ENCODE data around the gene R3HDML.

R3HDML gene

DNA sequence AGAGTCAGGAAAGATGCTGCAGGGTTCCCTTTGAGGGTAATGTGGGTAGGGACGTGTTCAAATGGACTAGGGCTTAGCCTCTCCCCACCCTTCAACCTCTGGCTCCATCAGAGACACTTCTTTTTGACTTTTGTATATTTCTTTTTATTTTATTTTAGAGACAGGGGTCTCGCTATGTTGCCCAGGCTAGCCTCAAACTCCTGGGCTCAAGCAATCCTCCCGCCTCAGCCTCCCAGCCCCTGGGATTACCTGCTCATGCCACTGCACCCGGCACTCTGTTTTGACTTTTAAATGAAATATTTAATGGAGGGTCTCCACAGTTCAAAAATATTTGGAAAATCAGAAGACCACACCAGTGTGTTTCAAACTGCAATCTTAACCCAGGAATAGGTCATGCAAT, 27.2 kb downstream of the R3HDML start:
- no peak for DNase-seq (ENCODE audit: low read depth)

DNA sequence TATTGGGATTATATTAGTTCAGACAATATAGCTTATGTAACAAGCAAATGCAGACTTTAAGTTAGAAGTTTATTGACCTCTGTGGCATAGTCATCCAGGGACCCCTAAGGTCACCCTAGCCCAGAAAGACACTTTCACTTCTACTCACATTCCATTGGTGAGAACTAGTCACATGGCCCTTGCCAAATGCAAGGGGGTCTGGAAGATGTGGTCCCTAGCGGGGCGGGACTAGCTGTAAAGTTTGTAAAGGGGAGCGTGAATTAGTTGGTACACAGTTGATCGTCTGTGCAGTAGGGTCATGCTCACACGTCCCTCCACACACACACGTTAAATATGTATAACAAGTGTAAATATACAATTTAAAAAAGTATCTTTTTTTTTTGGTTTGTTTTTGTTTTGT, 27.9 kb downstream of the R3HDML start:
- DNase-seq (ENCODE audit: low read depth) = no peak

DNA sequence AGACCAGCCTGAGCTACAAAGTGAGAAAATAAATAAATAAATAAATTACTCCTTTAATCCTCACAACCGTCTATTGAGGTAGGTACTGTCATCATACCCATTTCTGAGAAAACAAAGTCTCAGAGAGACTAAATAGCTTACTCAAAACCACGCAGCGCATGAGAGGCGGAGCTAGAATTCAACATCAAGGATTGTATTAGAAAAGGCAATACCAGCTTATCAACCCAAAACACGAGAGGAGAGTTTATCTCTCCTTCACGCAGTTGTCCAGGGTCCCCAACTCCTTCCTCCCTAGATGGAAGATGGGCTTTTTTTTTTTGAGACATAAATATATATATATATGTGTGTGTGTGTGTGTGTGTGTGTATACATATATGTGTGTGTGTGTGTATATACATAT, 30.9 kb downstream of the R3HDML start:
- DNase-seq (ENCODE audit: low read depth) = no peak

DNA sequence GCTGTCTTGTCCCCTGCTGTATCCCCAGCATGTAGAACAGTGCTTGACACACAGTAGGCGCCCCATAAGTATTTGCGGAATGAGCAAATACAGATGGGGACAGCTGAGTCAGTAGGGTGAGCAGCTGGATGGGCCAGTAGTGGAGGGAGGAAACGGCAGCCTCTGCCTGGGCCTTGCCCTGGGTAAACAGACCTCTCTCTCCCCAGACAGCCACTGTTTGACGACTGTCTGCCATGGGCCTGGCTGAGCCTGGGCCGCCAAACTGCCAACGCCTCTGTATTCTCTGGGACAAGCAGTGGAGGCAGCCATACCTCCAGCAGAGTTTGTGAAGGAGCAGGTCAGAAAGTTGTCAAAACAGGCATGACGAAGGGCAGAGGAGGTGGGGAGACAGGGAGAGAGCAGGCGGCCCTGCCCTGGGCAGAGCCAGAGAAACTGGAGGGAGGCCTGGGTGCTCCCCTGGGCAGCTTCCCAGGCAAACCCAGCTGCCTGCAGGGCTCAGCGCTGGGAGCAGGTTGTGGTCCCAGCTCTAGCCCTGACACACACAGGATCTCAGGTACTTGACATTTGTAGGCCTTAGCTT, 33.9 kb downstream of the R3HDML start:
- DNase-seq (ENCODE audit: low read depth) = no peak

DNA sequence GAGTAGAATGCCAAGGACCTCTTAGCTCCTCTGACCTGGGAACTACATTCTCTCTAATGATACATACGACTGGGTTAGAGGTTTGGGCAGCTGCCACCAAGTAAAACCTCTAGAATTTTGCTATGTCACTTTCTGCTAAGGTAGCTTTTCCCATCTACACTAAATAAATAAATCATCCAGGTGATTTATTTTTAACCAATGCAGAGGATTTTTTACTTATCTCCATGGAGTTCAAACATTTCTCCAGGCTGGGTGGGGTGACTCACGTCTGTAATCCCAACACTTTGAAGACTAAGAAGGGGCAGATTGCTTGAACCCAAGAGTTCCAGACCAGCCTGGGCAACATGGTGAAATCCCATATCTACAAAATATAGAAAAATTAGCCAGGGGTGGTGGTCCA, 45.8 kb downstream of the R3HDML start:
- no peak for DNase-seq (ENCODE audit: low read depth)

DNA sequence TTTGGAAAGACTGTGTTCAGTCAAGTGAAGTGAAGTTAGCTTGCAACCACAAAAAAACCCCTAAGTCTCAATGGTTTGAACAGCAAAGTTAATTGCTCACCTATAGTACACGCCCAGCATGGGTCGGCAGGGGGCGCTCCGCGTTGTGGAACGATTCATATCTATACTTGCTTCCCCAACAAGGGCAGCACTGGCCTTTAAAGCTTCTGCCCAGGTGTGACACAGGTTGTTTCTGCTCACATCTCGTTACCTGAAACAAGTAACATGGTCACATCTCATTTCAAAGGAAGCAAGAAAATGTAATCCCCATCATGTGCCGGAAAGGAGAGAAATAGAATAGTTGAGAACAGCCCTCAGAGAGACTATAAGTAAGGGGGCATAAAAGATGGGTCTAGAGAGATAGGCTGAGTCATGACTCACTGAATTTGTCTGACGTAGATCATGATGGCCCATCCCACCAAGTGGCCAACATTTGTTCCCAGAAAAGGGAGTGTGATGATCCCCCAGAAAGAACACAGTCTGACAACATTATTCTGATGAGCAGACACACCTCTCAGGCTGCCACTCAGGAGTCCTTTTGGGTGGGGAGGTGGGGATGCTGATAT, 47.7 kb downstream of the R3HDML start:
- peak; percentile 80 for DNase-seq (ENCODE audit: low read depth)

DNA sequence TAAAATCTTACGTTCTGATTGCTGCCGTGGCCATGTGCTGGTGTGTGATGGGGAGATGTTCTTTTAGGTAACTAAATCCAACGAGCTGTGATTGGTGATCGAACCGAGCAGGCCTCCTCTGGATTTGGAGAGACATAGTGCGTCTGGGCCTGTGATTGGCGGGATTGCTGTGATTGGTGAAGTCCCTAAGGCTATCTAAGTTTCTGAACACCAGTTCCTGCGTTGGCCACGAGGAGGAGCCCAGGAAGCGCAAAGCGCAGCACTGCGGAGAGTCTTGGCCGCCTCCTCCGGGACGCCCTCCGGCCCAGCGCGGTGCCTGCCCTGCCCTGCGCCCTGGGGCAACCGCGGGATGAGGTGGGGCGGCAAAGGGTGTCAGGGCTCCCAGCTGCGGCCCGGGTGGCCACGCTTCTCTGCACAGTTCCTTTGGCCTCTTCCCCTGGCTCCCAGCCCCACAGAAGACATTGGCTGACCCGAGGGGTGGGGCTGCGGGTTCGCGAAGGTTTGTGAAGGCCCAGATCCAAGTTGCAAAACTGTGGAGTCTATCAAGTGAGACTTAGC, 51.7 kb downstream of the R3HDML start:
- DNase-seq (ENCODE audit: low read depth) = peak; percentile 22

DNA sequence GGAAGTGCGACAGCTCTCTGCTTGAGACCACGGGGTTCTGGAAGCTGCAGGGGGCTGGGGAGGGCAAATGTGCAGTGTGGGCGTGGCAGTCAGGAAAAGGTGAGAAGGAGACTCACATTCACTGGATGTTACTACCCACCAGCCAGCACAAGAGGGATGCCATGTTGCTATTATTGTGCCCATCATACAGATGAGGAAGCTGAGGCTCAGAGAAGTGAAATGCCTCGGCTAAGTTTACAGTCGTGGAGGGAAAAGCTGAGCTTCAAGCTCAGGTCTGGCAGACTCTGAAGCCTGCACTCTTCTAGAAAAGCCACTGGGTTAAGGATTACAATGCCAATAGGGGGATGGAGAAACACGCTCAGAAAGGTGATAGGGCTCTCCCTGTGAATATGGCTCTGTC, 53.0 kb downstream of the R3HDML start:
- DNase-seq (ENCODE audit: low read depth) = no peak

DNA sequence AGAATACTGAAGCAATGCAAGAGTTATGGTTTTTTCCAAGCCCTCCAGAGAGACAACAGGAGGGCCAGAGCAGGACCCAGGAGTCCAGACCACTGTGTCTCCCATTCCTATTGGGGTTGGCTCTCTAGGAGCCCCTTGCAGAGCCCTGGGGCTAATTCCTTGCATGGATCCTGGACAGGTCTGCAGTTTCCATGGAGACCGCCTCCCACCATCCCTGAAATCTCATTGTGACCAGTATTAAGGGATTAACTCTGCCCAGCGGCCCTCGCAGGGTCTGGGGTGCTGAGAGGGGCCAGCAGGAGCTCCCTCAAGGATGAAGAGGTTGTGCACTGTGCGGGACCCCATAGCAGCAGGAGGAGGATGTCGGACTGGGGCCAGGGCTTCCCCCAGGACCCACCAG, 53.4 kb downstream of the R3HDML start:
- no peak for DNase-seq (ENCODE audit: low read depth)

DNA sequence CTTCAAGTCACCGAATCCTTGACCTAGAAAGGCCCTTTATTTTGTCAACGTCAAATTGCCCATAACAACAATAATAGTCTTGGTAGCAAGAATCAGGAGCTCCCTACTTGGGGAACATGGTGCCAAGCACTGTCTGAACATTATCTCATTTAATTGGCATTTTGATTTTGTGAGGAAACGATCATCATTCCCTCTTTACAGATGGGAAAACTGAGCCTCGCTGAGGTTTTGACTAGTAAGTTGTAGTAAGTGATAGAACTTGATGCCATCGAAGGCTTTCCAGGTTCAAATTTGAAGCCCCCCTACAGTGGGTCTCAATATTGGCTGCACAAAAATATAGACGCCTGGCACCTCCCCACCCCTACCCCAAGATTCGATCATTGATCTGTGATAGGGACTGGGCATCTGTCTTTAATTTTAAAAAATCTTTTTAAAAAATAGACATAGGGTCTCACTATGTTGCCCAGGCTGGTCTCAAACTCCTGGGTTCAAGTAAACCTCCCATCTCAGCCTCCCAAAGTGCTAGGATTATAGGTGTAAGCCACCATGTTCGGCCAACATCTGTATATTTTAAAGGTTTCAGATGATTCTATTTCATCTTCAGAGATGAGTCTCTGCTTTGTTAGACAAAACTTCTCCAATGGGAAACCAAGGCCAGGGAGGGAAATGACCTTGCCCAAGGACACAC, 55.4 kb downstream of the R3HDML start:
- DNase-seq (ENCODE audit: low read depth) = no peak

DNA sequence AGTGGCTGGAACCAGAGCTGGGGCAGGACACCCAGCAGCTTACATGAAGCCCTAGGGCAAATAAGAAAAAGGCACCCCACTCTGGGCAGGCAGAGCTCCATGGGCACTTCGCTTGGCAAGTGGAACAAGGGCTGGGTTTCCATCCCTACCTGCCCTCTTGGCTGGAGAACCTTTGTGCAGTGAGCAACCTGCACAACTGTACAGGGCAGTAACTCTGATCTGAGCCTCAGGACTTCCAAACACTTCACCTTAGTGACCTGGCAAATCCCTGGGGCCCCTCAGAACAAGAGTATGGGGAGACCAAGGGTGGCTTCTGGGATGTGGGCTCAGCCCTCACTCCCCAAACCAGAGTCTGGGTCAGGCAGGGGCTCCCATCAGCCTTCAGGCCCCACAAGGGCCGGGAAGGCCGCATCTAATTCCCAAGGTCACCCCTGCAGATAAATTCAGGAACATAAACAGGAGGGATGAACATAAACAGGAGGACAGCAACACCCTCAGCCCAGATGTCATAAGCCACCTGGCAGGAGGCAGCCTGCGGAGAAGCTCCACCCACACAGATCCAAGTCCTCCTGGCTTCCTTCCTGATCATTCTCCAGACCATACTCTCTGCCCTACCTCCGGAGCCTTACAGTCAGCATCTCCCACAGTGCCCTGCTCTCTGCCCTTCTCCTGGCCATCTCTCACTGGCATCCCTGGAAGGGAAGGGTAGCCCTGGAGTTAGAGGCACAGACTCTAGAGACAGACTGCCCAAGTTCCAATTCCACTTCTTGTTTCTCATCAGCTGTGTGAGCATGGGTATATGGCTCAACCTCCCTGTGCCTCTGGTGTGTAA, 56.1 kb downstream of the R3HDML start:
- no peak for DNase-seq (ENCODE audit: low read depth)

DNA sequence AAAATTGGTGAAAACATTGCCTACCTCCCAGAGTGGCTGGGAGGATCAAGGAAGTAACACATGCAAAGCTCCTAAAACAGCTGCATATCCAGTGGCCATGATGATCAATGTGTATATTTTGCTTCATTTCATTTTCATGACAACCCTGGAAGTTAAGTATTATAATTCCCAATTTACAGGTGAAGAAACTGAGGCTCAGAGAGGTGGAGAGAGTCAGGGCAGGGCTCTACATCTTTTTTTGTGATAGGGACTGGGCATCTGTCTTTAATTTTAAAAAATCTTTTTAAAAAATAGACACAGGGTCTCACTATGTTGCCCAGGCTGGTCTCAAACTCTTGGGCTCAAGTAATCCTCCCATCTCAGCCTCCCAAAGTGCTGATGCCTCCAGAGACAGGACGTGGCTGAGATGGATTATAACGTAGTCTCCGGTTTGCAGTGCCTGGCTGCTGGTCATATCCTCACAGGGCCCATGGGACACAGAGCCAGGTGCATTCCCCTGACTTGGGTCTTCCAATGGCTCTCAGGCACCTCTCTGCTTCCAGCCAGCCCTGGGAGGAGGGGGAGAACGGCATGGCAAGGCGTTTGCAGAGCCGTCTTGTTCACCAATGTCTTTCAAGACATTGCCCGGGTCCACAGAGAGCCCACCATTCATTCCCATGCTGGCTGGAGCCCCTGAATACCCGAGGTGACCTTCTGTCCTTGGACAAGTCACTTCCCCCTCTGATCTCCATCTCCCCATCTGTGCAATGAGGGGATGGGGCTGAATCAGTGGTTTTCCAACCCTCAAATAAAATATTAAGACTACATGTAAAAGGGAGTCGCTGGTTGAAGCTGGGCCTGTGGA, 57.0 kb downstream of the R3HDML start:
- no peak for DNase-seq (ENCODE audit: low read depth)

DNA sequence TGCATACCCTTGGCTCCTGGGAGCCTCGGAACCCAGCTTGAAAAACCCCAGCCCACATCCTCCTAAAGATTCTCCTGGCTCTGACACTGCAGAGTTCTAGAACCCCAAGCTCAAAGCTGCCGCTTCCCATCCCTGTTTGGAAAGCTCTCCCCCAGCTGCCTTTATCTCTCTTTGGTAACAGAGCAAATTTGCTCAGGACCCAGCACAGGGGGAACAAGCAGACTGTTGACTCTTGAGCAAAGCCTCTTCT, 57.5 kb downstream of the R3HDML start:
- no peak for DNase-seq (ENCODE audit: low read depth)

DNA sequence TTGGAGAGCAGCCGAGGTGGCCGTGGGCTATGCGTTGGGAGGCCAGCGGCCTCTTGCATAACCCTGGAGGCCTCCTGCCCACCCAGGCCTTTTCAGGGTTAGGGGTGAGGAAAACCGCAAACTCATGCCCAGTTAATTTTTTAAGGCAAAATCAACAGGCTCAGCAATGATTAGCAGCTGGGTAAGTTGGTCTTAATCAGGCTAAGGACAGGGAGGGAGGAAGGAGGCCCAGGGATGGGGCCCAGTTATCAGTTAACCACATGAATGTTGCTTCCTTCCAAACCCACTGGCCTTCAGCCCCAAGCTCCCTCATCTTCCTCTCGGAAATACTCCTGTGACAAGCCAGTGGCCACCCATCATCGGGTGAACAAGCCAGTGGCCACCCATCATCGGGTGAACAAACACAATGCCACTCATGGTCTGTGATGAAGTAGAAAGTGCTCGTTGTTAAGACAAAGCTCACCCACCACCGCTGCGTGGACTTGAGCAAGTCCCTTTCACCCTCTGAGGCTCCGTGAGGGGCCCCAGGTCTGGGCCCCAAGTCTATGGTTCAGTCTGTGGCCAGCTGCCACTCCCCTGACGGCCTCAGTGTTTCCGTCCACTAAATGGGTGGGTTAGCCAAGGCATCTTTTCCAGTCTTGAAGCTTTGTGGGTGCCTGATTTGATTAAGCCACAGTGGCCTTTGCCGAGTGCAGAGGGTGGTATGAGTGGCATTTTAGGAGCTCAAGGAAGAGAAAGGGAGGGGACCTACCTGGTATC, 58.0 kb downstream of the R3HDML start:
- no peak for DNase-seq (ENCODE audit: low read depth)

DNA sequence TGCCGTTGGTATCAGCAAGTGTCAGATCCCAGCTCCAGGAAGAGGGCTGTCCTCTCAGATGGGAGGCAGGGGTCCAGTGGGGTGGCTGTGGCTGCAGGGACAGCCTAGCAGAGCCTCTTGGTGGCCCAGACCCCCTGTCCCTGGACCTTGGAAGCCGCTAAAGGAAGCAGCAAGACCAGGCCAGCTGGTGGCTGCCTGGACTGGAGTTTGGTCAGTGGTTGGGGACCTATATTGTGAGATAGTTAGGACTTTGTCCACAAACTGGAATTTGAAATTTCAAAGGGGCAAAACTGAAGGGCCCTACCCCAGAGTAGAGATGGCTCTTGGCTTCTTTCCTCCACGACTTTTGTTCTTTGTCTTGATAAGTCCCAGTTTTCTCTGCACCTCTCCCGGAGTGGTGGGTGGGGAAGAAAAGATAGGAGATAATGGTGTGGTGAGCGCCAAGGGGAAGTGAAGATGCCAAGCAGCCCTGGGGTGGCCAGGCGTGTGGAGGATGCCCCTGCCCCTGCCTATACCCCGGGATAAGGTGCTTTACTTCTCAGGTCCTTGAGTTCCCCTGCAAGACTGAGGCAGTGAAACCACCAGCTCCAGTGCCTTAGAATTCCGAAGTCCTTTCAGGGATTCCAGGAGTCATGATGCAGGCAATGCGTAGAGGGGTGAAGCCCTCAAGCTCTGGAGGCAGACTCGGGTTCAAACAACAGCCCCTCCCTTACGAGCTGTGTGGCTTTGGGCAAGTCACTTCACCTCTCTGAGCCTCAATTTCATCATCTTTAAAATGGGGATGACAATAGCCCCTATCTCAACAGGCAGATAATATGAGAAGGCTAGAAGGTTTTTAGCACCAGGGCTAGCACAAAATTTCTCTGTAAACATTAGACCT, 58.9 kb downstream of the R3HDML start:
- DNase-seq (ENCODE audit: low read depth) = no peak

DNA sequence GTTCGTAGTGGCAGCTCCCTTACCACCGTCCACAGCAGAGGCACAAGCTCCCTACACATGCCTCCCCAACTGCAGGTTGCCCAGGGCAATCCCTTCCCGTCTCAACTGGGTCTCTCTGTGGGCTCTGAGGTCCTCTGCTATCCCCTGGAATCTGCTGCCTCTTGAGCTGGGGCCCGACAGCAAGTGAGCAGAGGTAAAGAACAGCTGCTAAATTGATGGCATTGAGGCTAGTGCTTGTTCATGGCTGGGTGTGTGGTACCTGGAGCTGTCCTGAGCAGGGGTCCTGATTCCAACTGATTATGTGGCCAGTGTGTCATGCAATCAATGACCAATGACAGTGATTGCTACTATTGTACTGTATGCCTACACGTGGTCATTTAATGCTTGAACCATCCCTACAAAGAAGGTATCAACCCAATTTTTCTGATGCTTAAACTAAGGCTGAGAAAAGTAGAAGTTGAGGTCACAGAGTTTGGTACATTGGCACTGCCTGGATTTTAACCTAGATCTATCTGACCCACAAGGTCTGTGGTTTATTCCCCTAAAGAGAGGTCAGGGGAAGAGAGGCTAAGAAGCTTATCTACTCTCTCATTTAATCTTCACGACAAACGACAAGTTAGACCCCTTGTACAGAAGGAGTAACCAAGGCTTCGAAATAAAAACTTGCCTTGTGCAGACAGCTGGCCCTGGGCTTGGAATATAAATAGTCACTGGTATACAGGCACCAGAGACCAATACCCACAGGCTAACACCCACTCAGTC, 59.7 kb downstream of the R3HDML start:
- no peak for DNase-seq (ENCODE audit: low read depth)

DNA sequence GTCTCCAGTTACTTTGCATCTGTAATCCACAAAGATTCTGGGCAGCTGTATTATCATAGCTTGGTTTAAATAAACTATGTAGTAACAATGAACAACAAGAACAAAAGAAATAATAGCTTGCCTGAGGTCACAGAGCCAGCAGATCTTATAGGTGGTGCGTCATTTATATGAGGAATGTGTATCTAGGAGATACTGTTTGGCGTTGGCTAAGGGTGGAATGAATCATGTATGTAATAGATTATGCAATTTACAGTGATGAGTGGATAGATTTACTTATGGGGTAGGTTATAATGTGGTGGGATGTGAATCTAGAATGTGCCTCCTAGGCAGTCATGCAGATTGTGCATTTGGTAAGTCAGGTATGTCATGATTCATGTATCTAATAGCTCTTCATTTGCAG, 61.5 kb downstream of the R3HDML start:
- no peak for DNase-seq (ENCODE audit: low read depth)

DNA sequence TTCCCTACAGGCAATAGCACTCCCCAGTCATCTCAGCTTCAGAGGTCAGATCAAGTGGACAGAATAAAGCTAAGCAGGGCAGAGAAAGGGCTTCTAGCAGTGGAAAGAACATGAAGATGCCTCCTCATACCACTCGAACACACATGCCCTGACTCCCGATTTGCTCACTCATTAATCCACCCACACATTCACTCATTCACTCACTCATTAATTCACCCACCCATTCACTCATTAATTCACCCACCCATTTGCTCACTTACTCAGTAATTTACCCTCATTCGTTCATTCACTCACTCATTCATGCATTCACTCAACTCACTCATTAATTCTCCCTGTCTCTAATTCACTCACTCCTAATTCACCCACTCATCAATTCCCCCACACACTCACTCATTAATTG, 62.6 kb downstream of the R3HDML start:
- DNase-seq (ENCODE audit: low read depth) = no peak

DNA sequence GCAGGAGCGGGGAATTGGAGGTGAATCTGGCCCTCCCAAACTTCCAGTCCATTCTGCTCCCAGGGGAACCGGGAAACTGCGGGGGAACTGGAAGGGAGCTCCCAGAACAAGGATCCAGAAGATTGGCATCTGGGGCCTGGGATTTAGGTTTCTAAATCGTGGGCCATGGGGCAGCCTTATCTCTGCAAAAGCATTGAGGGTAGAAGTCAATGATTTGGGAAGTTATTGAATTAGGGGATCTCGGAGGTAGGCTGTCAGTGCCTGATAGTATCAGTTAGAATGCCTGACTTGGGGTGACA, 63.8 kb downstream of the R3HDML start:
- DNase-seq (ENCODE audit: low read depth) = no peak
